K562 (cell line): ENCODE data around the gene SRP72. TPM values are rescaled to one million over a fixed set of nuclear protein-coding genes. Genes with fewer than 3 reads are reported as not detected.

Experiments
- ARID2 ChIP-seq: fragments of 450-650 bp; IDR thresholded peaks from 2 replicates; pipeline ENCODE4 v1.6.1; 2017; ENCODE audit warnings: antibody characterized with exemption, mild to moderate bottlenecking
- CAMTA2 ChIP-seq: fragments of 250-450 bp; sonication (Bioruptor Pico); conservative IDR thresholded peaks from 2 replicates; pipeline ENCODE4 v1.5.1; 2022
- EWSR1 ChIP-seq: fragments of 450-650 bp; IDR thresholded peaks from 2 replicates; pipeline ENCODE4 v1.6.1; 2018; ENCODE audit warnings: borderline replicate concordance, mild to moderate bottlenecking, low read depth, moderate library complexity; ENCODE audit not compliant: partially characterized antibody
- FIP1L1 ChIP-seq: fragments of 200-400 bp; formaldehyde crosslinking; IDR thresholded peaks from 2 replicates; pipeline ENCODE4 v1.6.1; 2018; ENCODE audit warnings: mild to moderate bottlenecking, low read depth, low read length; ENCODE audit not compliant: poor library complexity, severe bottlenecking
- FOXK2 ChIP-seq, 2 experiments: fragments of 450-650 bp; IDR thresholded peaks in 1 of 2; conservative IDR thresholded peaks in 1 of 2; 2 replicates each; pipeline ENCODE4 v1.6.1; 2016; ENCODE audit warnings: low read depth in 2 of 2, mild to moderate bottlenecking in 1 of 2
- MAX ChIP-seq: sonication (generic); formaldehyde crosslinking; IDR thresholded peaks from 2 replicates; pipeline ENCODE4 v1.9.0; 2022; ENCODE audit warnings: mild to moderate bottlenecking, missing genetic modification reagents
- MBD1 ChIP-seq: fragments of 250-450 bp; sonication (Bioruptor Pico); IDR thresholded peaks from 2 replicates; pipeline ENCODE4 v1.8.0; 2022; ENCODE audit warnings: inconsistent platforms
- MED1 ChIP-seq: sonication (generic); formaldehyde crosslinking; IDR thresholded peaks from 2 replicates; pipeline ENCODE4 v1.8.1; 2023; ENCODE audit warnings: missing genetic modification reagents, borderline replicate concordance
- MLLT1 ChIP-seq, 2 experiments: fragments of 450-650 bp; IDR thresholded peaks; 2 replicates each; pipeline ENCODE4 v1.6.1; 2016
- NFATC3 ChIP-seq: fragments of 450-650 bp; IDR thresholded peaks from 2 replicates; pipeline ENCODE4 v1.6.1; 2017; ENCODE audit warnings: mild to moderate bottlenecking
- NFIX ChIP-seq: fragments of 250-450 bp; sonication (Bioruptor Pico); IDR thresholded peaks from 2 replicates; pipeline ENCODE4 v1.4.0; 2020; ENCODE audit warnings: low read depth, mild to moderate bottlenecking, moderate library complexity
- RBBP5 ChIP-seq: fragments of 200-600 bp; sonication (generic); IDR thresholded peaks from 2 replicates; pipeline ENCODE4 v1.6.1; 2012; ENCODE audit warnings: borderline replicate concordance, mild to moderate bottlenecking, low read length, control low read depth, inconsistent platforms; ENCODE audit not compliant: insufficient read depth, poor library complexity, severe bottlenecking
- SAP30 ChIP-seq: fragments of 200-600 bp; sonication (generic); IDR thresholded peaks from 2 replicates; pipeline ENCODE4 v1.6.1; 2012; ENCODE audit warnings: borderline replicate concordance, low read depth, mild to moderate bottlenecking, moderate library complexity, low read length, control low read depth, inconsistent platforms; ENCODE audit not compliant: insufficient read depth, poor library complexity, severe bottlenecking
- THRAP3 ChIP-seq: fragments of 450-650 bp; IDR thresholded peaks from 2 replicates; pipeline ENCODE4 v1.6.1; 2016; ENCODE audit warnings: mild to moderate bottlenecking, inconsistent platforms, borderline replicate concordance
- VEZF1 ChIP-seq: fragments of 200-800 bp; sonication (Bioruptor generic); IDR thresholded peaks from 2 replicates; pipeline ENCODE4 v1.6.1; 2017; ENCODE audit warnings: missing genetic modification characterization, missing compliant biosample characterization
- ZBTB1 ChIP-seq: sonication (generic); formaldehyde crosslinking; IDR thresholded peaks from 2 replicates; pipeline ENCODE4 v1.8.1; 2023; ENCODE audit warnings: missing genetic modification reagents, low read depth, mild to moderate bottlenecking, borderline replicate concordance
- ZKSCAN1 ChIP-seq: fragments of 150-350 bp; IDR thresholded peaks from 2 replicates; pipeline ENCODE4 v1.6.1; 2016; ENCODE audit warnings: low read depth, low read length
- ZNF277 ChIP-seq: fragments of 250-450 bp; sonication (Bioruptor Pico); IDR thresholded peaks from 2 replicates; pipeline ENCODE4 v1.8.0; 2022; ENCODE audit warnings: inconsistent platforms, mild to moderate bottlenecking, moderate library complexity, borderline replicate concordance
- ZNF511 ChIP-seq: sonication (generic); formaldehyde crosslinking; IDR thresholded peaks from 2 replicates; pipeline ENCODE4 v1.8.0; 2022; ENCODE audit warnings: mild to moderate bottlenecking, missing genetic modification reagents
- ZNF57 ChIP-seq: fragments of 450-650 bp; formaldehyde crosslinking; IDR thresholded peaks from 2 replicates; pipeline ENCODE4 v1.4.0; 2020; ENCODE audit warnings: mild to moderate bottlenecking, moderate library complexity
- ZNF766 ChIP-seq: fragments of 200-800 bp; sonication (Bioruptor generic); conservative IDR thresholded peaks from 2 replicates; pipeline ENCODE4 v1.6.1; 2016; ENCODE audit warnings: missing genetic modification characterization, missing compliant biosample characterization
- polyA plus RNA-seq, 8 experiments: library from polyadenylated mRNA; depleted of rRNA in 4 of 8; stranded (reverse) in 5 of 8; unstranded in 3 of 8; fragments of >200 nt; fragmentation: Nextera tagmentation in 2 of 8; fragmentation: Illumina TruSeq in 1 of 8; extraction: Ambion mirVana in 2 of 8; extraction: Trizol in 1 of 8; gene quantifications; 2 replicates each; pipeline versions ENCODE4 v1.2.1 to v1.2.3, GENCODE V29; 2011 to 2014; ENCODE audit warnings: inconsistent platforms in 1 of 8, missing spikeins in 1 of 8
- total RNA-seq, 7 experiments: library from RNA; depleted of rRNA in 6 of 7; stranded (reverse); fragments of >200 nt in 6 of 7; fragmentation: Illumina TruSeq in 2 of 7; extraction: Trizol in 2 of 7; gene quantifications; 2 replicates each; pipeline versions ENCODE4 v1.2.1 to v1.2.3, GENCODE V29; 2011 to 2021; ENCODE audit warnings: low replicate concordance in 1 of 7

Gene SRP72
- total and polyA plus RNA-seq, 9 of the 15 experiments (the other 6 are each of a cell fraction or from before 2014, with no cell fraction given) = 124 to 341 (median 202) TPM

GRCh38 chr4:56466910-56467283 lies 520 bp upstream of the SRP72 start (continued):
- TF ChIP-seq MLLT1 (IDR thresholded peaks at IDR 0.05) (peak in 1 of 2 experiments; percentile 83; a peak in 1 of 4 replicates), CAMTA2 (CRISPR knock-in tag) (no peak), ZBTB1 (CRISPR knock-in tag) (0 out of 2 replicates have a peak, but pooled peaks have one; percentile 36), ZNF277 (CRISPR knock-in tag) (no peak), SAP30 (peak; percentile 50), FIP1L1 (no peak), VEZF1 (CRISPR knock-in tag) (no peak), FOXK2 (conservative IDR thresholded peaks at IDR 0.05 in 1 of 2, IDR thresholded peaks at IDR 0.05 in 1 of 2; ENCODE audit: low read depth in 2 of 2) (no peak), MBD1 (CRISPR knock-in tag) (no peak), NFIX (no peak), NFATC3 (no peak), ZNF511 (CRISPR knock-in tag) (no peak), MAX (CRISPR knock-in tag) (no peak), ZKSCAN1 (no peak), ARID2 (0 out of 2 replicates have a peak, but pooled peaks have one; percentile 6), MED1 (CRISPR knock-in tag) (no peak), ZNF766 (CRISPR knock-in tag) (no peak), RBBP5 (no peak), THRAP3 (peak; percentile 94), EWSR1 (no peak), ZNF57 (CRISPR knock-in tag) (no peak)
